Cardiac ventricle fibroblast (primary cell): ENCODE results near the gene CT47A7. TPM values are rescaled to one million over a fixed set of nuclear protein-coding genes. Genes with fewer than 3 reads are reported as not detected.

Experiments
- total RNA-seq: library from RNA; depleted of rRNA; stranded (reverse); fragments of >200 nt; gene quantifications from 2 replicates; pipeline ENCODE4 v1.2.3, GENCODE V29; 2015

Gene CT47A7
- not detected in 2 replicates for total RNA-seq

GRCh38 chrX:120956500-120956899 is at the start of gene CT47A7:
Gene CT47A7, minus strand, starts transcription at chrX:120956600. Its CDS starts 255 bp downstream, at chrX:120956345.

GRCh38 chrX:120985660-120986059 is 29.3 kb upstream of the CT47A7 start, which contains the start of gene CT47A1:
Gene CT47A1, minus strand, starts transcription at chrX:120985760. Its CDS starts 231 bp downstream, at chrX:120985529.

Other genes starting within 250 kb of the CT47A7 start
- gene CT47B1, start 80.7 kb downstream of the CT47A7 start, total RNA-seq = not detected in 2 replicates
- gene CT47A11, start 19.4 kb downstream of the CT47A7 start, total RNA-seq = not detected in 2 replicates
- not detected in 2 replicates for gene CT47A10, start 14.6 kb downstream of the CT47A7 start, total RNA-seq
- not detected in 2 replicates for gene CT47A9, start 9.7 kb downstream of the CT47A7 start, total RNA-seq
- not detected in 2 replicates for gene CT47A8, start 4.9 kb downstream of the CT47A7 start, total RNA-seq
- not detected in 2 replicates for gene CT47A6, start 4.9 kb upstream of the CT47A7 start, total RNA-seq
- not detected in 2 replicates for gene CT47A5, start 9.7 kb upstream of the CT47A7 start, total RNA-seq
- gene CT47A4, start 14.6 kb upstream of the CT47A7 start, total RNA-seq = not detected in 2 replicates
- not detected in 2 replicates for gene CT47A3, start 19.5 kb upstream of the CT47A7 start, total RNA-seq
- gene CT47A2, start 24.3 kb upstream of the CT47A7 start, total RNA-seq = not detected in 2 replicates
- gene CT47A1, start 29.2 kb upstream of the CT47A7 start, total RNA-seq = not detected in 2 replicates
- gene GLUD2, start 91.0 kb upstream of the CT47A7 start, total RNA-seq = 7.3 and 8.2 TPM in 2 replicates